IMR-90 (cell line): ENCODE results near the gene EXOC4. TPM values are rescaled to one million over a fixed set of nuclear protein-coding genes. Genes with fewer than 3 reads are reported as not detected.

Experiments used
- ATAC-seq: fragments of 200-7000 bp; cut with Tn5 transposase; 2 replicates; pipeline ENCODE4 v1.9.1; 2020; ENCODE audit warnings: low read depth, mild to moderate bottlenecking, moderate library complexity
- BruUV-seq: library from RNA; stranded (reverse); fragments of 400-500 nt; replicated peaks from 2 replicates; lab custom pipeline; 2021; lab: Mats Ljungman, UMichigan
- CTCF ChIA-PET: fragments of 300-600 bp; formaldehyde crosslinking; extraction: SDS; loops from one replicate; lab custom pipeline; 2021; ENCODE audit warnings: antibody characterized with exemption; lab: Yijun Ruan, JAX
- POLR2A ChIA-PET: fragments of 300-600 bp; sonication (Branson Sonifier 250); formaldehyde crosslinking; loops from one replicate; lab custom pipeline; 2022; ENCODE audit warnings: antibody characterized with exemption; ENCODE audit not compliant: unreplicated experiment; lab: Charles Lee
- DNase-seq: peaks from one replicate; pipeline ENCODE4 v3.0.0; 2013
- H2AFZ ChIP-seq: replicated peaks from 2 replicates; pipeline ENCODE3; 2013; ENCODE audit warnings: low read length, mild to moderate bottlenecking; ENCODE audit not compliant: poor library complexity
- H2AK5ac ChIP-seq: 2 replicates; pipeline ENCODE4 v1.6.1; 2013; ENCODE audit warnings: low read depth, low read length, inconsistent platforms
- H2AK9ac ChIP-seq: replicated peaks from 2 replicates; pipeline ENCODE3; 2013; ENCODE audit warnings: mild to moderate bottlenecking, low read depth, low read length, moderate library complexity; ENCODE audit not compliant: poor library complexity
- H2BK120ac ChIP-seq: 2 replicates; pipeline ENCODE4 v1.6.1; 2013; ENCODE audit warnings: low read depth, low read length, inconsistent platforms
- H2BK15ac ChIP-seq: 3 replicates; pipeline ENCODE4 v1.6.1; 2013; ENCODE audit warnings: low read depth, low read length, inconsistent platforms
- H2BK20ac ChIP-seq: 2 replicates; pipeline ENCODE4 v1.6.1; 2013; ENCODE audit warnings: low read depth, mild to moderate bottlenecking, inconsistent platforms, low read length, moderate library complexity
- H2BK5ac ChIP-seq: 2 replicates; pipeline ENCODE4 v1.6.1; 2013; ENCODE audit warnings: mild to moderate bottlenecking, low read depth, low read length, inconsistent platforms; ENCODE audit not compliant: poor library complexity, severe bottlenecking
- H3K14ac ChIP-seq: replicated peaks from 2 replicates; pipeline ENCODE4 v1.6.1; 2013; ENCODE audit warnings: low read depth, low read length, inconsistent platforms
- H3K18ac ChIP-seq: 2 replicates; pipeline ENCODE4 v1.6.1; 2013; ENCODE audit warnings: low read depth, low read length, control low read depth
- H3K23ac ChIP-seq: 2 replicates; pipeline ENCODE4 v1.6.1; 2013; ENCODE audit warnings: low read depth, low read length, inconsistent platforms
- H3K27ac ChIP-seq: 2 replicates; pipeline ENCODE4 v1.5.1; 2013; ENCODE audit warnings: mild to moderate bottlenecking, control low read depth, low read length; ENCODE audit not compliant: insufficient read depth
- H3K27me3 ChIP-seq: 2 replicates; pipeline ENCODE4 v1.6.1; 2013; ENCODE audit warnings: low read length; ENCODE audit not compliant: control insufficient read depth, insufficient read depth
- H3K36me3 ChIP-seq: 2 replicates; pipeline ENCODE4 v1.6.1; 2013; ENCODE audit warnings: low read length, mixed read lengths; ENCODE audit not compliant: control insufficient read depth, insufficient read depth
- H3K4ac ChIP-seq: 2 replicates; pipeline ENCODE4 v1.6.1; 2013; ENCODE audit warnings: low read depth, low read length, inconsistent platforms
- H3K4me1 ChIP-seq: 2 replicates; pipeline ENCODE4 v1.6.1; 2013; ENCODE audit warnings: low read length, mixed read lengths; ENCODE audit not compliant: control insufficient read depth, insufficient read depth
- H3K4me2 ChIP-seq: 2 replicates; pipeline ENCODE4 v1.6.1; 2013; ENCODE audit warnings: low read depth, mild to moderate bottlenecking, control low read depth, low read length, moderate library complexity
- H3K4me3 ChIP-seq: 2 replicates; pipeline ENCODE4 v1.5.1; 2013; ENCODE audit warnings: low read depth, mild to moderate bottlenecking, control low read depth, low read length, moderate library complexity; ENCODE audit not compliant: insufficient read depth
- H3K56ac ChIP-seq: 2 replicates; pipeline ENCODE4 v1.6.1; 2013; ENCODE audit warnings: low read length, inconsistent platforms; ENCODE audit not compliant: insufficient read depth; ENCODE audit errors: extremely low read depth
- H3K79me1 ChIP-seq, 2 experiments: 2 replicates each; pipeline ENCODE4 v1.6.1; 2013; ENCODE audit warnings: low read length in 2 of 2, inconsistent platforms in 1 of 2, low read depth in 1 of 2
- H3K9ac ChIP-seq: 2 replicates; pipeline ENCODE4 v1.6.1; 2013; ENCODE audit warnings: low read depth, low read length, control low read depth
- H3K9me1 ChIP-seq: 2 replicates; pipeline ENCODE4 v1.6.1; 2013; ENCODE audit warnings: low read length, inconsistent platforms; ENCODE audit not compliant: insufficient read depth
- H3K9me3 ChIP-seq: 2 replicates; pipeline ENCODE4 v1.6.1; 2013; ENCODE audit warnings: low read length; ENCODE audit not compliant: control insufficient read depth, insufficient read depth
- H4K20me1 ChIP-seq: 2 replicates; pipeline ENCODE4 v1.6.1; 2013; ENCODE audit warnings: low read length, inconsistent platforms; ENCODE audit not compliant: insufficient read depth
- H4K5ac ChIP-seq: 2 replicates; pipeline ENCODE4 v1.6.1; 2013; ENCODE audit warnings: mild to moderate bottlenecking, low read depth, low read length, control low read depth
- H4K8ac ChIP-seq, 2 experiments: 2 replicates each; pipeline ENCODE4 v1.6.1; 2013; ENCODE audit warnings: low read depth in 2 of 2, low read length in 2 of 2, control low read depth in 1 of 2, inconsistent platforms in 1 of 2
- H4K91ac ChIP-seq: 2 replicates; pipeline ENCODE4 v1.6.1; 2013; ENCODE audit warnings: low read depth, low read length, inconsistent platforms; ENCODE audit not compliant: insufficient read depth
- CHD1 ChIP-seq: IDR thresholded peaks from 2 replicates; pipeline ENCODE4 v1.6.1; 2012; ENCODE audit warnings: low read depth, low read length, improper control_type of control experiment
- NFE2L2 ChIP-seq: fragments of 150-350 bp; IDR thresholded peaks from 2 replicates; pipeline ENCODE4 v1.6.1; 2016; ENCODE audit warnings: low read depth, mild to moderate bottlenecking, low read length
- POLR2A ChIP-seq: IDR thresholded peaks from 2 replicates; pipeline ENCODE4 v1.6.1; 2012; ENCODE audit warnings: mild to moderate bottlenecking, low read depth, low read length
- RCOR1 ChIP-seq: IDR thresholded peaks from 2 replicates; pipeline ENCODE4 v1.6.1; 2012; ENCODE audit warnings: mild to moderate bottlenecking, low read length, improper control_type of control experiment; ENCODE audit not compliant: insufficient replicate concordance
- RFX5 ChIP-seq: IDR thresholded peaks from 2 replicates; pipeline ENCODE4 v1.8.0; 2012; ENCODE audit warnings: low read depth, mild to moderate bottlenecking, low read length, moderate library complexity
- SMC3 ChIP-seq: fragments of 150-350 bp; IDR thresholded peaks from 2 replicates; pipeline ENCODE4 v1.6.1; 2016; ENCODE audit warnings: low read depth, mild to moderate bottlenecking, antibody characterized with exemption, low read length, moderate library complexity
- WGBS, 2 experiments: methylation state at CpG; one replicate each; pipeline versions ENCODE4 v1.1.5 to v1.1.7; 2013; ENCODE audit warnings: missing lambda C conversion rate in 2 of 2; ENCODE audit not compliant: insufficient read length in 1 of 2; ENCODE audit errors: extremely low coverage in 2 of 2; 5-methylcytosine and 5-hydroxymethylcytosine counted together
- dilution Hi-C: fragments of 300-500 bp; cut with HindIII; formaldehyde crosslinking; loops from one replicate; pipeline ENCODE4 v1.14.3; 2018; ENCODE audit warnings: low sequenced_read_pairs; ENCODE audit not compliant: unreplicated experiment
- in situ Hi-C: fragments of 300-500 bp; cut with MboI; formaldehyde crosslinking; loops from 3 replicates; pipeline ENCODE4 v1.14.3; 2019; ENCODE audit warnings: low sequenced_read_pairs, inconsistent platforms, mixed read lengths
- intact Hi-C: fragments of 100-400 bp; cut with micrococcal nuclease; formaldehyde crosslinking; loops from 2 replicates; pipeline ENCODE4 v1.10.0; 2022
- polyA plus RNA-seq, 3 experiments: library from polyadenylated mRNA; depleted of rRNA; stranded (reverse); fragments of >200 nt; gene quantifications; 2 replicates each; pipeline ENCODE4 v1.2.3, GENCODE V29; 2012; ENCODE audit warnings: low replicate concordance in 1 of 3
- total RNA-seq: library from RNA; depleted of rRNA; stranded (reverse); fragments of >200 nt; gene quantifications from 2 replicates; pipeline ENCODE4 v1.2.3, GENCODE V29; 2012
- TF ChIP-seq, protein P1 (sequence below): conservative IDR thresholded peaks from 2 replicates; pipeline ENCODE4 v1.5.1; 2012; ENCODE audit warnings: mild to moderate bottlenecking, low read depth, low read length, improper control_type of control experiment

Gene EXOC4
- total and polyA plus RNA-seq, 2 of the 4 experiments (the other 2 are of a cell fraction) = 25.4 to 94.6 TPM

- H2BK15ac ChIP-seq = no peak overlapping the region
- no peak overlapping the region for H2AK5ac ChIP-seq
- H3K9ac ChIP-seq = no peak overlapping the region
- H3K4ac ChIP-seq = no peak overlapping the region
- H3K36me3 ChIP-seq = no peaks in the 10 kb centered on the region
- no peak overlapping the region for H3K4me2 ChIP-seq
- peaks cover 0 to 6% of the 10 kb centered on the region in 2 experiments; a peak in 1 of 4 replicates for H3K79me1 ChIP-seq
- no TSS peak for BruUV-seq
- no CpG with 5 or more reads among the region's 4 CpGs for WGBS, 2 experiments
- no peak overlapping the region for H3K14ac ChIP-seq
- no peak overlapping the region for H2AK9ac ChIP-seq
- no peak overlapping the region for H2BK120ac ChIP-seq
- no peak for DNase-seq
- intact Hi-C loops = no loop called here
- ATAC-seq = no peak
- H3K23ac ChIP-seq = no peak overlapping the region
- H3K9me3 ChIP-seq = no peaks in the 10 kb centered on the region
- H3K27me3 ChIP-seq = no peaks in the 10 kb centered on the region
- H3K56ac ChIP-seq = no peak overlapping the region
- no peak overlapping the region for H2AFZ ChIP-seq
- ChIA-PET POLR2A (no interaction called here), CTCF (no interaction called here)
- no peak overlapping the region for H3K4me3 ChIP-seq
- dilution Hi-C loops = no loop called here
- no peak overlapping the region for H3K18ac ChIP-seq
- H4K8ac ChIP-seq = no peak overlapping the region
- H2BK5ac ChIP-seq = no peak overlapping the region
- in situ Hi-C loops = no loop called here
- H3K4me1 ChIP-seq = no peaks in the 10 kb centered on the region
- no peak overlapping the region for H4K91ac ChIP-seq
- no peaks in the 10 kb centered on the region for H4K20me1 ChIP-seq
- no peak overlapping the region for H4K5ac ChIP-seq
- H3K27ac ChIP-seq = no peak overlapping the region
- H2BK20ac ChIP-seq = no peak overlapping the region
- TF ChIP-seq RFX5 = no peak
- no peak for TF ChIP-seq SMC3
- no peak for TF ChIP-seq NFE2L2
- TF ChIP-seq RCOR1 = no peak
- no peak for TF ChIP-seq POLR2A
- TF ChIP-seq, protein P1, sequence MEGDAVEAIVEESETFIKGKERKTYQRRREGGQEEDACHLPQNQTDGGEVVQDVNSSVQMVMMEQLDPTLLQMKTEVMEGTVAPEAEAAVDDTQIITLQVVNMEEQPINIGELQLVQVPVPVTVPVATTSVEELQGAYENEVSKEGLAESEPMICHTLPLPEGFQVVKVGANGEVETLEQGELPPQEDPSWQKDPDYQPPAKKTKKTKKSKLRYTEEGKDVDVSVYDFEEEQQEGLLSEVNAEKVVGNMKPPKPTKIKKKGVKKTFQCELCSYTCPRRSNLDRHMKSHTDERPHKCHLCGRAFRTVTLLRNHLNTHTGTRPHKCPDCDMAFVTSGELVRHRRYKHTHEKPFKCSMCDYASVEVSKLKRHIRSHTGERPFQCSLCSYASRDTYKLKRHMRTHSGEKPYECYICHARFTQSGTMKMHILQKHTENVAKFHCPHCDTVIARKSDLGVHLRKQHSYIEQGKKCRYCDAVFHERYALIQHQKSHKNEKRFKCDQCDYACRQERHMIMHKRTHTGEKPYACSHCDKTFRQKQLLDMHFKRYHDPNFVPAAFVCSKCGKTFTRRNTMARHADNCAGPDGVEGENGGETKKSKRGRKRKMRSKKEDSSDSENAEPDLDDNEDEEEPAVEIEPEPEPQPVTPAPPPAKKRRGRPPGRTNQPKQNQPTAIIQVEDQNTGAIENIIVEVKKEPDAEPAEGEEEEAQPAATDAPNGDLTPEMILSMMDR = no peak
- no peak for TF ChIP-seq CHD1
- H3K9me1 ChIP-seq = no peaks in the 10 kb centered on the region
These were observed 136.8 kb downstream of the EXOC4 start for GRCh38 chr7:133389727-133390126.
